Central memory CD8-positive, alpha-beta T cell (primary cell): ENCODE measurements around the gene SLC45A1.
"Not testable (repeated sequence)": the region's sequence is repeated elsewhere in the genome, so short reads cannot be mapped to it uniquely, and the experiment has no call there.

Source experiments
- ATAC-seq: fragments of 150-1000 bp; cut with Tn5 transposase; replicated peaks from 2 replicates; pipeline ENCODE4 v1.10.0; 2022; ENCODE audit warnings: mild to moderate bottlenecking, moderate FRiP score, moderate number of reproducible peaks; ENCODE audit not compliant: poor library complexity, severe bottlenecking; ENCODE audit errors: extremely low read depth
- DNase-seq, 2 donors: peaks; one replicate each; pipeline ENCODE4 v3.0.0; 2021; ENCODE audit warnings: low spot score in 2 of 2
- H3K27ac Mint-ChIP-seq: one replicate; pipeline ENCODE4 v1.8.0; 2022; ENCODE audit warnings: low read depth, mild to moderate bottlenecking, moderate library complexity, mixed read lengths
- H3K27me3 Mint-ChIP-seq: one replicate; pipeline ENCODE4 v1.8.0; 2022; ENCODE audit warnings: mixed read lengths
- H3K36me3 Mint-ChIP-seq: one replicate; pipeline ENCODE4 v1.8.0; 2022; ENCODE audit warnings: mild to moderate bottlenecking, moderate library complexity, mixed read lengths; ENCODE audit not compliant: insufficient read depth
- H3K4me1 Mint-ChIP-seq: one replicate; pipeline ENCODE4 v1.8.0; 2022; ENCODE audit warnings: mixed read lengths
- H3K4me3 Mint-ChIP-seq: one replicate; pipeline ENCODE4 v1.8.0; 2022; ENCODE audit warnings: mild to moderate bottlenecking, moderate library complexity, mixed read lengths
- H3K9me3 Mint-ChIP-seq: one replicate; pipeline ENCODE4 v1.8.0; 2022; ENCODE audit warnings: mixed read lengths

SLC45A1 gene

DNA sequence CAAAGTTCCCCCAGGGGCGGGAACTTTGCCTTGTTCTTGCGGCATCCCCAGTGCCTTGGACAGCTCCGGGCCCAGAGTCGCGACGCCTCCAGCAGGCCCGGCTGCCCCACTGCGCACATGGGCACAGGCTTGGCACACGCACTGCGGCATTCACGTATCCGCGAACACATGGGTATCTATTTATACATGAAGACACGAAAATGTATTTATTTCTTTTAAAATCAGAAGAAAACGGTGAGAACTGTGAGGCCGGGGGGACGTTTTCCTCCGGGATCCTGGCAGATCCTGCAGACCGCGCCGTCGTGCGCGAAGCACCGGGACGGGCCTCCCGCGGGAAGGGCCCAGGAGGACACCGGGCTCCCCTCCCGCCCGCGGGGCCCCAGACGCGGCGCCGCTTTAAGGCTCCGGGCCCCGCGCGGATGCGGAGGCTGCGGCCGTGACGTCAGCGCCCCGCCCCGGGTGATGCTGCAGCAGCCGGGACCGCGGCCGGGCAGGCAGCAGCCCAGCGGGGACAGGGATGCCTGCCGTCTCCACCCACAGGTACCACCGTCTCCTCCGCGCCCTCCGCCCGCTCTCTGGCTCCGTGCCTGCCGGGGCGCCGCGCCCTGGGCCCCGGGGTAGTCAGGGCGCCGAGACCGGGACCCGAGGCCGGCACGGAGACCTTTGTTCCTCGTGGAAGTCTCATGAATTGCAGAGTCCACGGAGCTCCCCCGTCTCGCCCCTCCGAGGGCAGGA lies at the start of gene SLC45A1:
Gene SLC45A1 (plus strand): TSS at position 468 of the 735 bp plus-strand sequence. CDS start 6,216 bp downstream, outside the sequence.
- Mint-ChIP-seq H3K27ac (no peak within 1 kb of the TSS), H3K4me1 (peaks cover 23% of the 10 kb centered on the region), H3K9me3 (no peaks in the 10 kb centered on the region), H3K27me3 (peaks cover 27% of the 10 kb centered on the region), H3K4me3 (peak within 1 kb of the TSS; percentile 77), H3K36me3 (peaks cover 8% of the 10 kb centered on the region)
- ATAC-seq (peak; percentile 92), DNase-seq (peak; percentile 59 to 63)

DNA sequence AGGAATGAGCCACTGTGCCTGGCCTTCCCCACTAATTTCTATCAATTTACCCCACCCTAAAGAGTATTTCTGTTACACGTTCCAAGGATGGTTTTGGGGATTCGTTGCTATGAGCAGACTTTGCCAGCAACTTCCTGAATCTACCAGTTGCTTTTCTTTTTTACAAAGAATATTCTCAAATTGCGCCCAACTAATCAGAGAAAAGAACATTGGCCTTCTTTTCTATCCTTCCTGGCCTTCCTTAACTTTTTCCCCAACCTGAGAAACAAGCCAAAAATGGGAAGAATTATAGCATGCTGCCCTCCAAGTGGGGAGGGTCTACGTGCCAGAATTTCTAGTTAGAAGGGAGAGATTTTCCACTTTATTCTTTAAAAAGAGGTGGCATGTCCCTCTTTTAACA lies 44.9 kb upstream of the SLC45A1 start:
- H3K27ac Mint-ChIP-seq, result no peak overlapping the region

DNA sequence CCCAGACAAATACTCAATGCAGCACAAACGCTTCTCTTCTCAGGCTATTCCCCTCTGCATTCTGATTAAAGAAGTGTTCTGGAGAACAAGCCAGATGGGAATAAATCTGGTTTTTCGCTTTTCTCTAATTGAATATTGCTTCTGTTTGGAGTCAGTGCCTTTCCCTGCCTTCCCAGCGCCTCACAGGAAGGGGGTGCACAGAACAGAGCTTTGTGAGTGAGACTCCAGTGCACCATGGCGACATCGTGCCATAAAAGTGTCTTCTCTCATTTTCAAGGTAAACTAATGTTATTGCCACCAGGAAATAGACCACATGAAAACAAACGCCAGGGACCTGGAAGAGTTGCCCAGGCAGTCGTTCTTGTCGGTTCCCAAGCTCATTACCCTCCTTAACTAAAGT lies 43.6 kb upstream of the SLC45A1 start:
- H3K36me3 Mint-ChIP-seq, result peaks cover 3% of the 10 kb centered on the region
- no peak overlapping the region for H3K27ac Mint-ChIP-seq

More for the DNA sequence above, 44.9 kb upstream of the SLC45A1 start:
- no peak for DNase-seq
- peaks cover 3% of the 10 kb centered on the region for H3K36me3 Mint-ChIP-seq
- H3K4me1 Mint-ChIP-seq, result no peaks in the 10 kb centered on the region
- no peak for ATAC-seq
- H3K9me3 Mint-ChIP-seq, result no peaks in the 10 kb centered on the region
- H3K27me3 Mint-ChIP-seq, result peaks cover 24% of the 10 kb centered on the region
- no peak overlapping the region for H3K4me3 Mint-ChIP-seq

DNA sequence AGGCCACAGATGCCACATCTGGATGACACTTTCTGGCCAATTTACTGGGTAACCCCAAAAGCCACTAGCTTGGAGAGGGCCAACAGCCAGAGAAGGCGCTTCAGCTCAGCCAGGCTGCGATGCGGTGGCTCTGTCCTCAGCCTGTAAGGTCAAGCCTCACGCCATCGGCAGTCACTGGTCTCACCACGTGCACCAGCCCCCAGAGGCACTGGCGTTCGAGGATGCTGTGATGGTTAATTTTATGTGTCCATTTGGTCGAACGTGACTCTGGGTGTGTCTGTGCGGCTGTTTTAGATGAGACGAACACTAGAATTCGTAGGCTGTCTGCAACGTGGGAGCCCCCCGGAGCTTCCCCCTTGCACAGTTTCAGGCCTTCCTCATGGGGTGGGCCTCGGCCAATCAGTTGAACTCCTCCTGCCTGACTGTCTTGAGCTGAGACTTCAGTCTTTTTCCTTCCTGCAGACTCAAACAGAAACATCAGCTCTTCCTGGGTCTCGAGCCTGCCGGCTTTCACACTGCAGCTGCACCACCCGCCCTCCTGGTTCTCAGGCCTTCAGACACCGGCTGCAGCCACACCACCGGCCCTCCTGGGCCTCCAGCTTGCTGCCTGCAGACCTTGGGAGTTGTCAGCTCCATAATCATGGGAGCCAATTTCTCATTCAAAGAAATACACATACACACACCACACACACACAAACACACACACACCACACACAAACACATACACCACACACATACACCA lies 41.6 kb upstream of the SLC45A1 start:
- Mint-ChIP-seq H3K27me3 (peaks cover 10% of the 10 kb centered on the region), H3K4me1 (no peaks in the 10 kb centered on the region), H3K36me3 (no peaks in the 10 kb centered on the region), H3K27ac (peak overlapping the region; percentile 7), H3K4me3 (no peak overlapping the region), H3K9me3 (no peaks in the 10 kb centered on the region)
- no peak for DNase-seq
- no peak for ATAC-seq

More for the DNA sequence above, 43.6 kb upstream of the SLC45A1 start:
- H3K4me1 Mint-ChIP-seq, result no peaks in the 10 kb centered on the region
- ATAC-seq, result no peak
- no peak overlapping the region for H3K4me3 Mint-ChIP-seq
- no peak for DNase-seq
- H3K9me3 Mint-ChIP-seq, result no peaks in the 10 kb centered on the region
- peaks cover 22% of the 10 kb centered on the region for H3K27me3 Mint-ChIP-seq

DNA sequence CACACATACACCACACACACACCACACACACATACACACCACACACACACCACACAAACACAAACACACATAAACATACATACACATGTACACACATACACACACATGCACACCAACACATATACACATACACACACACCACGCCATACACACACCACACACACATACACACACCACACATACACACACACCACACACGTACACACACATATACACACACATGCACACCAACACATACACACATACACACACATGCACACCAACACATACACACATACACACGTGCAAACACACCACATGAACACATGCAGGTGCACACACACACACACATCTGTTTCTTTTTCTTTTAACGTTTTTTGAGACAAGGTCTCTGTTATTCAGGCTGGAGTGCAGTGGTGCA lies 41.0 kb upstream of the SLC45A1 start:
- Mint-ChIP-seq H3K27me3 (peaks cover 14% of the 10 kb centered on the region), H3K27ac (peak overlapping the region; percentile 7), H3K4me3 (no peak overlapping the region), H3K36me3 (no peaks in the 10 kb centered on the region), H3K4me1 (peaks cover 1% of the 10 kb centered on the region), H3K9me3 (no peaks in the 10 kb centered on the region)
- no peak for DNase-seq
- no peak for ATAC-seq

DNA sequence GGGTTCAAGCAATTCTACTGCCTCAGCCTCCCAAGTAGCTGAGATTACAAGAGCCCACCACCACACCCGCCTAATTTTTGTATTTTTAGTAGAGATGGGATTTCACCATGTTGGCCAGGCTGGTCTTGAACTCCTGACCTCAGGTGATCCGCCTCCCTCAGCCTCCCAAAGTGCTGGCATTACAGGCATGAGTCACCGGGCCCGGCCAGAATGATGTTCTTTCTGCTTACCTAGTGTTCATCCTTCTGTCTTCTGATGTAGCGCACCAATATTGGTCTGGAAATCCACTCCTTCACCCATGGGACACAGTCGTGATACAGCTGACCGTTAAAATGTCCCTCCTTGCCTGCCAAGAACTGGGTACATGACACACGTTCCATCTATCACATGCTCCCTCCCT lies 39.2 kb upstream of the SLC45A1 start:
- not testable (repeated sequence) for DNase-seq, H3K27ac Mint-ChIP-seq, H3K36me3 Mint-ChIP-seq, H3K9me3 Mint-ChIP-seq, H3K4me3 Mint-ChIP-seq, ATAC-seq
- Mint-ChIP-seq H3K27me3 (peaks cover 31% of the 10 kb centered on the region), H3K4me1 (peaks cover 14% of the 10 kb centered on the region)

DNA sequence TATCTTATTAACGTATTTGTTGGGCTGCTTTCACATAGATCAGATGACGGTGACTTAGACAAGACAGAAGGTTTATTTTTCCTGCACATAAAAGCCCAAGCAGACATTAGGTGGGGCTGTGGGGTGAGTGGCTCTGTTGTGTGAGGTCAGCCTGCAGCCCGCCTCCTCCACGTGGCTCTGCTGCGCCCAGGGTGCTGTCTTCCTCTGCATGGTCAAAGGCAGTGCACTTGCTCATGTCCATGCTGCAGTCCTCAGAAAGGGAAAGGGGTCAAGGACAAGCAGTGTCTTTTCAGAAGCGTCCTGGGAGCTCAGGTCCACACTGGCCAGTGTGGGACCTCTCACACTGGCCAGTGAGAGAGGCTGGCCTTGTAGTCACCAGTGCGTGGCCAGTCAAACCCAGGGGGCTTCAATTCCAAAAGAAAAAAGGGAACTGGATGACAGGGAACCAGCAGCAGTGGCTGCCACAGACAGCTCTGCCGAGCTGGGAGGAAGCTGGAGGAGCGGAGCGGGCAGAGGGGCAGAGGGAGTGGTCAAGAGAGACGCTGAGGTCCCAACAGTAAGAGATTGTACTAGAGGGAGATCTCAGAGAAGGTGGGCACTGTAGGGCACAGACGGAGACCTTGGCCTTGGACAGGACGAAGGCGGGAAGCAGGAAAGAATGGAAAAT lies 35.9 kb upstream of the SLC45A1 start:
- H3K4me1 Mint-ChIP-seq, result peaks cover 14% of the 10 kb centered on the region
- H3K9me3 Mint-ChIP-seq, result no peaks in the 10 kb centered on the region
- no peak overlapping the region for H3K27ac Mint-ChIP-seq
- no peak for DNase-seq
- peaks cover 2% of the 10 kb centered on the region for H3K36me3 Mint-ChIP-seq
- peaks cover 51% of the 10 kb centered on the region for H3K27me3 Mint-ChIP-seq
- ATAC-seq, result no peak
- no peak overlapping the region for H3K4me3 Mint-ChIP-seq

DNA sequence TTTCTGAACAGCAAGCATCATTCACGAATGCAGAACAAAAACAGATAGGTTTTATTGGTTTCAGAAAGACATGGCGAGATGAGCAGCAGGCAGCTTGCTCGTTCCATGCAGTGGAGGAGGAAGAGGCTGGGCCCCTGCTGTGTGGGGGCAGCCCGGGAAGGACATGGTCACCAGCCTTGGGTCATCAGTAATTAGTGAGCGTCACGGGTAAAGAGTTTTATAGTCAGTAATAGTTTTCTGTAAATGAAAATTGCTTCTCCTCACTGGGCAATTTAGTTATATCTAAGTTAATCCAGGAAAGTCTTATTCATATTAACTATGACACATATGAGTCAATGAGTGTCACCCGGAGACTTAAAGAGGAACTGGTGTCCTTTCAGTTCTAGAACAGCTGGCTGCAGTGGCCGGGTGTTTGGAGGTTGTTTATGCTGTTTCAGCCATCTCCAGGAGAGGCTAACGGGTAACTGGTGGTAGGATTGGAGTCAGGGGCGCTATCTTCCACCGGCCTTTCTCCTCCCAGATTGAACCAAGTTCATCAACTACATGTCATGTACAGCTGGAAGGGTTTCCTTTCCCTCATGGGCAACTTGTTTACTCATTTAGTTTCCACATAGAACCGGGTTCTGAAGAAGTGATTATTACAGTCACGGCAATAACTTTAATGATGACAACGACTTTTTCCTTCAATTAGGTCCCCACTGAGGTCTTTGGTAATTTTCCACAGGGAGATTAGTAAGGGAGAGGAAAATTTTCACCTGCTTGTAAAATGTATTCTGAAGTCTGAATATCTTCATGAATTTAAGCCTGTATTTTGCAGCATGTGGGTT lies 34.6 kb upstream of the SLC45A1 start:
- H3K27ac Mint-ChIP-seq, result no peak overlapping the region

DNA sequence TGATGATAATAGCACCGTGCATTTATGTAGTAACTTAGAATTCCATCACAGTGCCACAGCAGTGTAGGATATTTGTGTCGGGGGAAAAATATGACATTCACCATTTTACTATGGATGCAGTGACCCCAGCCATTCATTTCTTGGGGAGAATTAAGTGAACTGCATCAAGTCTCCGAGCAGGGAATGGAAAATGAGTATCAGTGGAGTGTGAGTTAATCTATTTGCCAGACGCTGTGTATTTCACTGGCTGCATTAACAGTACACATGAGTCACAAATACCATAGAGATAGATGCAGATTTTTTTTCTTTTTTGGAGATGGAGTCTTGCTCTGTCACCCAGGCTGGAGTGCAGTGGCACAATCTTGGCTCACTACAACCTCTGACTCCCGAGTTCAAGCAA lies 33.8 kb upstream of the SLC45A1 start:
- ATAC-seq, result no peak
- Mint-ChIP-seq H3K9me3 (no peaks in the 10 kb centered on the region), H3K4me1 (peaks cover 14% of the 10 kb centered on the region), H3K27me3 (peaks cover 51% of the 10 kb centered on the region), H3K27ac (no peak overlapping the region), H3K36me3 (peaks cover 2% of the 10 kb centered on the region), H3K4me3 (no peak overlapping the region)
- no peak for DNase-seq

More for the DNA sequence above, 34.6 kb upstream of the SLC45A1 start:
- H3K9me3 Mint-ChIP-seq, result no peaks in the 10 kb centered on the region
- DNase-seq (no peak), ATAC-seq (no peak)
- peaks cover 51% of the 10 kb centered on the region for H3K27me3 Mint-ChIP-seq
- peaks cover 2% of the 10 kb centered on the region for H3K36me3 Mint-ChIP-seq
- peaks cover 14% of the 10 kb centered on the region for H3K4me1 Mint-ChIP-seq
- no peak overlapping the region for H3K4me3 Mint-ChIP-seq

DNA sequence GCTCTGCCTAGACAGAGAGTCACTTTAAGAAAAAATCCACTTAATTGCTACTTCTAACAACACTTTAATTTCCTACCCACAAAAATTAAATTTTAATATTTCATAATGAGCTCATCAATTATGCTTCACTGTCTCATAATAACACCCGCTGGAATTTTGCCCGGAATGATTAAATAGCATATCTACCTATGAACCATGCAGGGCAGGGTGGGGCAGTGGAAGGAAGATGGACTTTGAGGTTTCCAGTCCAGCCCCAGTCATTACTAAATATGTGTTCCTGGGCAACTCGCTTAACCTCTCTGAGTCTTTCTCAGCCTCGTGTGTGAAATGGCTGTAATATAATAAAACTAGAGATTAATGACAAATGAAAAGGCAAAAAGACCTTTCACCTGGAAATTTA lies 32.8 kb upstream of the SLC45A1 start:
- Mint-ChIP-seq H3K4me1 (peaks cover 14% of the 10 kb centered on the region), H3K4me3 (no peak overlapping the region), H3K27ac (peak overlapping the region; percentile 51), H3K9me3 (no peaks in the 10 kb centered on the region), H3K27me3 (peaks cover 51% of the 10 kb centered on the region), H3K36me3 (peaks cover 2% of the 10 kb centered on the region)
- ATAC-seq (no peak), DNase-seq (no peak)

DNA sequence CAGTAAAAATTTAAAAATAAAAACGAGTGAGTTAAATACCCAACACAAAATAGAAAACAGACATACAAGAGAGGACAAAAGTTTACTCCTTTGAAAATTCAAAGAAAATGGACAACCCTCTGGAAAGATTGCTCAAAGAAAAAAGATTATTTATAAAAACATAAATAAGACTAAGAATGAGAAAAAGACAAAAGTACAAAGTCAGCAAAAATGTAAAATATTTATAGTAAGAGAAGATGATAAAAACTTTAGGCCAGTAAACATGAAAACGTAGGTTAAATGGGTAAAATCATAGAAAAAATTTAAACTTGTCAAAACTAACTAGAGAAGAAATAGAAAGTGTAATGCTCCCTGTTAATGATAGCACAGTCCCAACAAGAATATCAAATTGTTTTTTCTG lies 31.9 kb upstream of the SLC45A1 start:
- ATAC-seq (no peak), DNase-seq (no peak)
- Mint-ChIP-seq H3K4me3 (no peak overlapping the region), H3K4me1 (peaks cover 14% of the 10 kb centered on the region), H3K27me3 (peaks cover 47% of the 10 kb centered on the region), H3K36me3 (peaks cover 2% of the 10 kb centered on the region), H3K9me3 (no peaks in the 10 kb centered on the region), H3K27ac (no peak overlapping the region)

DNA sequence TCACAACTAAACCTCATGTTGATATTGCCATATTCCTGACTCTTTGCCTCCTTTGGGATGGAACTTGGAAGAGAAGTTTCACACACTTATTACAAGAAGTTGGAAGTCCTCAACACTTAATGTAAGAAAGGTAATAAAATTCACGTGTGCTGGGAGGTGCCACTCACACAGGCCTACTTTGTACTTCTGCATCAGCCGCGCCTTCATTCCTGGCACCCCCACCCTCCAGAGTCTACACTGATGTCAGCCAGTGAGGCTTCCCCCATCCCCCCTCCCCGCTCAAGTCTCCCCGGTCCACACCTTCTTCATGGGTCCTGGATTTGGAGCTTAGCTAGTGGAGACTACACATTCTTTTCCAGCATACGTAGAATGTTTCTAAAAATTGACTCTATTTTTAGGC lies 24.8 kb upstream of the SLC45A1 start:
- H3K4me1 Mint-ChIP-seq, result no peaks in the 10 kb centered on the region
- no peaks in the 10 kb centered on the region for H3K9me3 Mint-ChIP-seq
- peaks cover 8% of the 10 kb centered on the region for H3K27me3 Mint-ChIP-seq
- no peak for DNase-seq
- H3K4me3 Mint-ChIP-seq, result no peak overlapping the region
- no peaks in the 10 kb centered on the region for H3K36me3 Mint-ChIP-seq
- no peak overlapping the region for H3K27ac Mint-ChIP-seq
- no peak for ATAC-seq
